DMS 273 treated with DMSO at 0.1 percent for 48 hours (cell line): ENCODE data around the gene GBP7.
"Not testable (repeated sequence)": the region's sequence is repeated elsewhere in the genome, so short reads cannot be mapped to it uniquely, and the experiment has no call there.

ENCODE experiments used
- DNase-seq: peaks from one replicate; lab custom pipeline; 2025; lab: John Stamatoyannopoulos, UW

Gene GBP7

GRCh38 chr1:89170170-89171066 lies 5.4 kb downstream of the GBP7 start:
- no peak for DNase-seq

GRCh38 chr1:89169166-89169565 lies 6.6 kb downstream of the GBP7 start:
- no peak for DNase-seq

GRCh38 chr1:89167590-89168230 lies 8.1 kb downstream of the GBP7 start:
- DNase-seq, result no peak

- DNase-seq, result no peak
These were observed 9.1 kb downstream of the GBP7 start for GRCh38 chr1:89166705-89167104.

GRCh38 chr1:89165811-89166210 lies 10.0 kb downstream of the GBP7 start:
- no peak for DNase-seq

- DNase-seq, result no peak
These were observed 24.8 kb downstream of the GBP7 start for GRCh38 chr1:89151047-89151446.

GRCh38 chr1:89149976-89150375 lies 25.8 kb downstream of the GBP7 start:
- DNase-seq, result no peak

- DNase-seq, result no peak
These were observed 26.6 kb downstream of the GBP7 start for GRCh38 chr1:89149229-89149628.

- DNase-seq, result no peak
These were observed 27.8 kb downstream of the GBP7 start for GRCh38 chr1:89147678-89148658.

- no peak for DNase-seq
These were observed 29.1 kb downstream of the GBP7 start for GRCh38 chr1:89146721-89147120.

- DNase-seq, result no peak
These were observed 32.3 kb downstream of the GBP7 start for GRCh38 chr1:89143484-89143883.

GRCh38 chr1:89142160-89142559 lies 33.6 kb downstream of the GBP7 start:
- no peak for DNase-seq

- DNase-seq, result no peak
These were observed 42.1 kb downstream of the GBP7 start for GRCh38 chr1:89133747-89134146.

GRCh38 chr1:89130716-89131115 lies 45.1 kb downstream of the GBP7 start:
- no peak for DNase-seq

GRCh38 chr1:89129911-89130310 lies 45.9 kb downstream of the GBP7 start:
- no peak for DNase-seq

- DNase-seq, result not testable (repeated sequence)
These were observed 47.8 kb downstream of the GBP7 start for GRCh38 chr1:89128003-89128458.

- DNase-seq, result not testable (repeated sequence)
These were observed 48.9 kb downstream of the GBP7 start for GRCh38 chr1:89126602-89127565.

- DNase-seq, result peak; percentile 30
These were observed 49.8 kb downstream of the GBP7 start, which contains the start of gene GBP2 for GRCh38 chr1:89125913-89126580. Gene GBP2, minus strand, starts transcription at chr1:89126114. Its CDS starts 4,148 bp downstream, at chr1:89121966.

- no peak for DNase-seq
These were observed 50.4 kb downstream of the GBP7 start for GRCh38 chr1:89125240-89125912.

- no peak for DNase-seq
These were observed 54.2 kb downstream of the GBP7 start for GRCh38 chr1:89121641-89122040.
